SH-SY5Y (cell line): ENCODE results near the gene HOXD11.

ENCODE experiments used
- GATA2 ChIP-seq: IDR thresholded peaks from 2 replicates; pipeline ENCODE4 v1.6.1; 2011; ENCODE audit warnings: mild to moderate bottlenecking, low read depth, low read length
- GATA3 ChIP-seq: IDR thresholded peaks from 2 replicates; pipeline ENCODE4 v1.6.1; 2011; ENCODE audit warnings: low read depth, mild to moderate bottlenecking, low read length, moderate library complexity

DNA sequence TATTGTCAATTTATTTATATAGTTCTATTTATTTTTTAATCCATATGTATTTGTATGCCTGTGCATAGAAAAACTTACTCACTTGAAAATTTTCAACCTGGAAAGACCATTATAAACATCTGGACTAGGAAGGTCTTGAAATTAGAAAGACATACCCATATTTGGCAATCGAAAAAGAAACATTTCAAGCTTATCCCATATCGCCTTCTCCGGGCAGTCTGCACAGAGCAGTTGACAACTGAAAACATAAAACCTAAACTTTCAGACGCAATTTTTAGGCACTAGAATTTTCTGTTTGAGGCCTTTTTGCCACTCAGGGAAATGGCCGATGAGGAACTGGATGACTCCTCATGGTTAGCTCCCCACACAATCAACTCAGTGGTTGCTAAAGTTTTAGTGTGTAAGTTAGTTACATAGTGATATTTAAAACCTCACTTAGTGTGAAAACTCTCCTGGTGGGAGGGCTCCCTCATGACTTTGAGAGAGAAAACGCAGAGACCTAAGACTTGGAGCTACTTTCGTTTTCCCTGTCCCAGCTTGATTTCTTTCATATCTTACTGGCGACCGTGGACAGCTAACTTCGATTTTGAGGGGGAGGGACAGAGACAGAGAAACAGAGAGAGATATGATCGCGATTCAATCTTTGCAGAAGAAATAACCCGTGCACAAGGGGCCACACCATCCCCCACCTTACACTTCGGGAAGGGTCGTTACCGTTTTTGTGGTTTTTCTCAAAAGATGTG, 10.7 kb upstream of the HOXD11 start:
- TF ChIP-seq GATA3 (no peak), GATA2 (no peak)
